IPS DF 6.9 (cell line): ENCODE results near the gene FYN.
A peak's percentile ranks its signal among the peaks of the same experiment; 100 is the strongest.

Source experiments
- DNase-seq: peaks from one replicate; pipeline ENCODE4 v3.0.0-alpha.2; 2013; ENCODE audit warnings: low read depth, low spot score
- H3K27ac ChIP-seq: one replicate; pipeline ENCODE4 v1.5.1; 2013; ENCODE audit warnings: low read length, control low read depth
- H3K27me3 ChIP-seq: 2 replicates; pipeline ENCODE4 v1.6.1; 2013; ENCODE audit warnings: mild to moderate bottlenecking, low read length; ENCODE audit not compliant: control insufficient read depth, insufficient read depth
- H3K36me3 ChIP-seq: 2 replicates; pipeline ENCODE4 v1.6.1; 2013; ENCODE audit warnings: low read length; ENCODE audit not compliant: control insufficient read depth, insufficient read depth
- H3K4me1 ChIP-seq: 2 replicates; pipeline ENCODE4 v1.6.1; 2013; ENCODE audit warnings: low read length; ENCODE audit not compliant: control insufficient read depth, insufficient read depth
- H3K4me3 ChIP-seq: 2 replicates; pipeline ENCODE4 v1.5.1; 2013; ENCODE audit warnings: mild to moderate bottlenecking, low read length
- H3K9me3 ChIP-seq: 2 replicates; pipeline ENCODE4 v1.6.1; 2013; ENCODE audit warnings: low read length, inconsistent platforms; ENCODE audit not compliant: control insufficient read depth, insufficient read depth
- WGBS: extraction: QIAGEN DNeasy Blood & Tissue Kit; methylation state at CpG from one replicate; pipeline ENCODE4 v1.1.7; 2013; ENCODE audit warnings: mixed read lengths, missing lambda C conversion rate; ENCODE audit not compliant: insufficient read length, insufficient coverage; 5-methylcytosine and 5-hydroxymethylcytosine counted together

Gene FYN

GRCh38 chr6:111873178-111874024 lies at the start of gene FYN:
Gene FYN (minus strand): TSS chr6:111873452. CDS start chr6:111720051, 153,401 bp downstream.
- DNase-seq: peak; percentile 83
- Histone ChIP-seq H3K4me3 (peak within 1 kb of the TSS; percentile 92), H3K9me3 (no peaks in the 10 kb centered on the region), H3K4me1 (no peaks in the 10 kb centered on the region), H3K27ac (no peak within 1 kb of the TSS), H3K36me3 (no peaks in the 10 kb centered on the region), H3K27me3 (no peaks in the 10 kb centered on the region)
- no CpG with 5 or more reads among the region's 75 CpGs for WGBS

- no peak for DNase-seq
- Histone ChIP-seq H3K36me3 (no peaks in the 10 kb centered on the region), H3K9me3 (no peaks in the 10 kb centered on the region), H3K27ac (no peak overlapping the region), H3K4me3 (no peak overlapping the region), H3K27me3 (no peaks in the 10 kb centered on the region), H3K4me1 (peaks cover 13% of the 10 kb centered on the region)
Observed at GRCh38 chr6:111922454-111923297, 49.4 kb upstream of the FYN start.

- Histone ChIP-seq H3K27me3 (no peaks in the 10 kb centered on the region), H3K36me3 (no peaks in the 10 kb centered on the region), H3K9me3 (no peaks in the 10 kb centered on the region), H3K4me3 (no peak overlapping the region), H3K4me1 (peaks cover 8% of the 10 kb centered on the region), H3K27ac (no peak overlapping the region)
- WGBS: no CpG with 5 or more reads among the region's 1 CpG
- DNase-seq: no peak
Observed at GRCh38 chr6:111921103-111921502, 47.9 kb upstream of the FYN start.

GRCh38 chr6:111920578-111920977 lies 47.3 kb upstream of the FYN start:
- H3K4me3 ChIP-seq: no peak overlapping the region
- no peak overlapping the region for H3K27ac ChIP-seq
- H3K9me3 ChIP-seq: no peaks in the 10 kb centered on the region
- no peaks in the 10 kb centered on the region for H3K27me3 ChIP-seq
- peaks cover 8% of the 10 kb centered on the region for H3K4me1 ChIP-seq
- WGBS: no CpG with 5 or more reads among the region's 7 CpGs
- H3K36me3 ChIP-seq: no peaks in the 10 kb centered on the region
- DNase-seq: no peak

- no peak for DNase-seq
- Histone ChIP-seq H3K27me3 (no peaks in the 10 kb centered on the region), H3K4me3 (no peak overlapping the region), H3K36me3 (no peaks in the 10 kb centered on the region), H3K9me3 (no peaks in the 10 kb centered on the region), H3K27ac (no peak overlapping the region), H3K4me1 (peaks cover 8% of the 10 kb centered on the region)
- no CpG with 5 or more reads among the region's 5 CpGs for WGBS
Observed at GRCh38 chr6:111918825-111919224, 45.6 kb upstream of the FYN start.

- Histone ChIP-seq H3K4me1 (peaks cover 8% of the 10 kb centered on the region), H3K4me3 (no peak overlapping the region), H3K27me3 (no peaks in the 10 kb centered on the region), H3K9me3 (no peaks in the 10 kb centered on the region), H3K36me3 (no peaks in the 10 kb centered on the region), H3K27ac (no peak overlapping the region)
- DNase-seq: no peak
Observed at GRCh38 chr6:111916747-111917146, 43.5 kb upstream of the FYN start.

- no peaks in the 10 kb centered on the region for H3K9me3 ChIP-seq
- H3K4me1 ChIP-seq: no peaks in the 10 kb centered on the region
- DNase-seq: no peak
- WGBS: no CpG with 5 or more reads among the region's 1 CpG
- H3K27me3 ChIP-seq: no peaks in the 10 kb centered on the region
- H3K4me3 ChIP-seq: no peak overlapping the region
- no peak overlapping the region for H3K27ac ChIP-seq
- no peaks in the 10 kb centered on the region for H3K36me3 ChIP-seq
Observed at GRCh38 chr6:111914617-111915016, 41.4 kb upstream of the FYN start.

- DNase-seq: no peak
- Histone ChIP-seq H3K27ac (no peak overlapping the region), H3K4me1 (no peaks in the 10 kb centered on the region), H3K4me3 (no peak overlapping the region), H3K9me3 (no peaks in the 10 kb centered on the region), H3K36me3 (no peaks in the 10 kb centered on the region), H3K27me3 (no peaks in the 10 kb centered on the region)
- WGBS: no CpG with 5 or more reads among the region's 2 CpGs
Observed at GRCh38 chr6:111912904-111913303, 39.7 kb upstream of the FYN start.

GRCh38 chr6:111911428-111911827 lies 38.2 kb upstream of the FYN start:
- Histone ChIP-seq H3K36me3 (no peaks in the 10 kb centered on the region), H3K9me3 (no peaks in the 10 kb centered on the region), H3K27me3 (no peaks in the 10 kb centered on the region), H3K4me3 (no peak overlapping the region), H3K4me1 (no peaks in the 10 kb centered on the region), H3K27ac (no peak overlapping the region)
- WGBS: no CpG with 5 or more reads among the region's 7 CpGs
- DNase-seq: no peak

- no peak for DNase-seq
- H3K27ac ChIP-seq: no peak overlapping the region
- no peaks in the 10 kb centered on the region for H3K9me3 ChIP-seq
- no peaks in the 10 kb centered on the region for H3K4me1 ChIP-seq
- H3K27me3 ChIP-seq: no peaks in the 10 kb centered on the region
- WGBS: no CpG with 5 or more reads among the region's 3 CpGs
- no peaks in the 10 kb centered on the region for H3K36me3 ChIP-seq
- no peak overlapping the region for H3K4me3 ChIP-seq
Observed at GRCh38 chr6:111909238-111909637, 36.0 kb upstream of the FYN start.
